H1 (cell line): ENCODE data around the gene INPP4B. TPM values are rescaled to one million over a fixed set of nuclear protein-coding genes. Genes with fewer than 3 reads are reported as not detected.

ENCODE experiments used
- CTCF ChIA-PET: fragments of 300-600 bp; sonication (Branson Sonifier 250); formaldehyde crosslinking; loops from one replicate; lab custom pipeline; 2021; ENCODE audit not compliant: partially characterized antibody; lab: Charles Lee
- POLR2A ChIA-PET: fragments of 300-600 bp; sonication (Branson Sonifier 250); formaldehyde crosslinking; loops from one replicate; lab custom pipeline; 2021; ENCODE audit warnings: inconsistent platforms; ENCODE audit not compliant: partially characterized antibody; lab: Charles Lee
- DNase-seq, 2 experiments: peaks; one replicate each; pipeline versions ENCODE4 v3.0.0 to v3.0.0-alpha.2; 2010 to 2022; ENCODE audit warnings: low spot score in 2 of 2, low read depth in 1 of 2, mixed read lengths in 1 of 2
- FAIRE-seq: peaks from 2 replicates; lab custom pipeline; 2011; peaks lifted over from hg19 to GRCh38; lab: Jason Lieb, UNC
- H2AFZ ChIP-seq: 2 replicates; pipeline ENCODE4 v1.8.1; 2012; ENCODE audit warnings: low read length, inconsistent platforms
- H2AK5ac ChIP-seq: 2 replicates; pipeline ENCODE4 v1.6.1; 2013; ENCODE audit warnings: low read depth, low read length
- H2BK120ac ChIP-seq: replicated peaks from 2 replicates; pipeline ENCODE3; 2013; ENCODE audit warnings: low read depth, low read length, inconsistent platforms
- H2BK12ac ChIP-seq: 2 replicates; pipeline ENCODE4 v1.6.1; 2013; ENCODE audit warnings: low read depth, low read length
- H2BK15ac ChIP-seq: 2 replicates; pipeline ENCODE4 v1.6.1; 2013; ENCODE audit warnings: low read length
- H2BK20ac ChIP-seq: 2 replicates; pipeline ENCODE4 v1.6.1; 2013; ENCODE audit warnings: low read length
- H2BK5ac ChIP-seq: 2 replicates; pipeline ENCODE4 v1.6.1; 2013; ENCODE audit warnings: low read depth, low read length
- H3K14ac ChIP-seq: 2 replicates; pipeline ENCODE4 v1.6.1; 2013; ENCODE audit warnings: inconsistent platforms; ENCODE audit not compliant: insufficient read length
- H3K18ac ChIP-seq: 2 replicates; pipeline ENCODE4 v1.6.1; 2013; ENCODE audit warnings: low read length; ENCODE audit errors: extremely low read depth
- H3K23ac ChIP-seq: 2 replicates; pipeline ENCODE4 v1.6.1; 2013; ENCODE audit warnings: inconsistent platforms; ENCODE audit not compliant: insufficient read length
- H3K23me2 ChIP-seq: 2 replicates; pipeline ENCODE4 v1.6.1; 2013; ENCODE audit warnings: low read depth, low read length
- H3K27ac ChIP-seq: 2 replicates; pipeline ENCODE4 v1.6.1; 2011; ENCODE audit warnings: low read depth, low read length, inconsistent platforms
- H3K27me3 ChIP-seq, 4 experiments: replicated peaks in 1 of 4; 1 replicate in 1 of 4; 2 replicates in 3 of 4; pipeline versions ENCODE4 v1.6.1 to v1.8.1; 2011 to 2013; ENCODE audit warnings: low read length in 3 of 4, mild to moderate bottlenecking in 3 of 4, inconsistent platforms in 2 of 4, mixed read lengths in 2 of 4, moderate library complexity in 1 of 4; ENCODE audit not compliant: control insufficient read depth in 3 of 4, insufficient read depth in 3 of 4; ENCODE audit errors: extremely low read depth in 1 of 4
- H3K36me3 ChIP-seq, 4 experiments: 2 replicates each; pipeline versions ENCODE4 v1.6.1 to v1.8.1; 2011 to 2013; ENCODE audit warnings: mild to moderate bottlenecking in 4 of 4, low read length in 3 of 4, moderate library complexity in 2 of 4, control low read depth in 1 of 4, inconsistent platforms in 1 of 4; ENCODE audit not compliant: insufficient read depth in 4 of 4, control insufficient read depth in 2 of 4
- H3K4ac ChIP-seq: replicated peaks from 2 replicates; pipeline ENCODE3; 2013; ENCODE audit warnings: low read length, low read depth, mixed read lengths, inconsistent platforms; ENCODE audit not compliant: insufficient read length
- H3K4me1 ChIP-seq, 4 experiments: replicated peaks in 1 of 4; 1 replicate in 1 of 4; 2 replicates in 3 of 4; pipeline versions ENCODE4 v1.6.1 to v1.8.1; 2011 to 2013; ENCODE audit warnings: low read length in 3 of 4, inconsistent platforms in 2 of 4, mixed read lengths in 1 of 4; ENCODE audit not compliant: insufficient read depth in 4 of 4, control insufficient read depth in 3 of 4
- H3K4me2 ChIP-seq, 2 experiments: 2 replicates each; pipeline versions ENCODE4 v1.6.1 to v1.8.1; 2011 to 2013; ENCODE audit warnings: low read depth in 2 of 2, low read length in 2 of 2, control low read depth in 1 of 2, inconsistent platforms in 1 of 2, mild to moderate bottlenecking in 1 of 2; ENCODE audit not compliant: insufficient read depth in 1 of 2
- H3K4me3 ChIP-seq, 4 experiments: fragments of 200-600, 300-600 bp in 1 of 4; sonication (generic), shearing (Covaris generic), sonication (Bioruptor Twin) in 1 of 4; 2 replicates each; pipeline versions ENCODE4 v1.5.1 to v1.8.1; 2011 to 2016; ENCODE audit warnings: low read length in 4 of 4, low read depth in 3 of 4, control low read depth in 2 of 4, inconsistent platforms in 2 of 4, mild to moderate bottlenecking in 2 of 4, mixed read lengths in 1 of 4, moderate library complexity in 1 of 4; ENCODE audit not compliant: insufficient read depth in 2 of 4; ENCODE audit errors: extremely low read depth in 1 of 4
- H3K56ac ChIP-seq: replicated peaks from 2 replicates; pipeline ENCODE3; 2013; ENCODE audit warnings: low read depth, mild to moderate bottlenecking, mixed read lengths, low read length, inconsistent platforms; ENCODE audit not compliant: insufficient read length
- H3K79me1 ChIP-seq: 2 replicates; pipeline ENCODE4 v1.6.1; 2013; ENCODE audit warnings: low read depth, low read length, control low read depth
- H3K79me2 ChIP-seq, 2 experiments: 2 replicates each; pipeline versions ENCODE4 v1.6.1 to v1.8.1; 2012 to 2013; ENCODE audit warnings: low read length in 2 of 2, mild to moderate bottlenecking in 2 of 2, inconsistent platforms in 1 of 2; ENCODE audit not compliant: insufficient read depth in 2 of 2, control insufficient read depth in 1 of 2
- H3K9ac ChIP-seq, 4 experiments: replicated peaks in 1 of 4; 1 replicate in 1 of 4; 2 replicates in 3 of 4; pipeline versions ENCODE4 v1.6.1 to v1.8.1; 2011 to 2013; ENCODE audit warnings: low read depth in 3 of 4, low read length in 3 of 4, control low read depth in 2 of 4, mild to moderate bottlenecking in 2 of 4, moderate library complexity in 2 of 4, inconsistent platforms in 1 of 4; ENCODE audit errors: extremely low read depth in 1 of 4
- H3K9me3 ChIP-seq, 2 experiments: 2 replicates each; pipeline versions ENCODE4 v1.6.1 to v1.8.1; 2012 to 2013; ENCODE audit warnings: mild to moderate bottlenecking in 2 of 2, moderate library complexity in 2 of 2, control low read depth in 1 of 2, inconsistent platforms in 1 of 2, low read depth in 1 of 2, low read length in 1 of 2, mixed read lengths in 1 of 2; ENCODE audit not compliant: insufficient read depth in 2 of 2
- H4K20me1 ChIP-seq, 2 experiments: replicated peaks in 1 of 2; 2 replicates each; pipeline versions ENCODE3 to v1.8.1; 2011 to 2013; ENCODE audit warnings: inconsistent platforms in 2 of 2, low read length in 2 of 2, mild to moderate bottlenecking in 1 of 2; ENCODE audit not compliant: insufficient read depth in 2 of 2, control insufficient read depth in 1 of 2
- H4K5ac ChIP-seq: 2 replicates; pipeline ENCODE4 v1.6.1; 2013; ENCODE audit warnings: low read length, low read depth, mixed read lengths, inconsistent platforms; ENCODE audit not compliant: insufficient read length
- H4K8ac ChIP-seq: 2 replicates; pipeline ENCODE4 v1.8.0; 2013; ENCODE audit warnings: mild to moderate bottlenecking, moderate library complexity, low read length, inconsistent platforms; ENCODE audit not compliant: insufficient read depth; ENCODE audit errors: extremely low read depth
- H4K91ac ChIP-seq: replicated peaks from 2 replicates; pipeline ENCODE3; 2013; ENCODE audit warnings: low read length, mixed read lengths, inconsistent platforms; ENCODE audit not compliant: insufficient read length
- CBX8 ChIP-seq: fragments of 300-800, 300-1000 bp; sonication (generic); IDR thresholded peaks from 2 replicates; pipeline ENCODE4 v1.7.1; 2016; ENCODE audit warnings: low read depth, low read length, borderline replicate concordance
- WGBS, 2 experiments: shearing (Covaris generic) in 1 of 2; methylation state at CpG; one replicate each; pipeline versions ENCODE4 v1.1.6 to v1.1.7; 2013 to 2015; ENCODE audit warnings: low lambda C conversion rate in 2 of 2, mixed read lengths in 2 of 2, inconsistent platforms in 1 of 2, low coverage in 1 of 2, missing lambda C conversion rate in 1 of 2; ENCODE audit not compliant: insufficient replicate concordance in 2 of 2, insufficient coverage in 1 of 2, insufficient read length in 1 of 2; ENCODE audit errors: extremely low coverage in 1 of 2, missing lambda C conversion rate in 1 of 2; 5-methylcytosine and 5-hydroxymethylcytosine counted together
- polyA plus RNA-seq, 7 experiments: library from polyadenylated mRNA; depleted of rRNA in 3 of 7; stranded (reverse) in 5 of 7; unstranded in 2 of 7; fragments of >200 nt in 5 of 7; fragments of 200-250 nt in 2 of 7; gene quantifications; 1 replicate in 5 of 7; 2 replicates in 1 of 7; 4 replicates in 1 of 7; pipeline versions ENCODE4 v1.2.1 to v1.2.3, GENCODE V29; 2011 to 2013; ENCODE audit warnings: missing spikeins in 2 of 7, mixed read lengths in 2 of 7
- total RNA-seq: library from RNA; stranded (reverse); fragmentation: NEBNext Ultra II Directional; extraction: Animal tissue kit (Norgen Biotek cat#: 25700); gene quantifications from 2 replicates; pipeline ENCODE4 v1.2.1, GENCODE V29; 2021
- TF ChIP-seq, protein P1 (sequence below), 3 experiments: IDR thresholded peaks; 1 replicate in 2 of 3; 2 replicates in 1 of 3; pipeline versions ENCODE4 v1.5.1 to v1.6.1; 2011; ENCODE audit warnings: low read length in 3 of 3, mild to moderate bottlenecking in 3 of 3, inconsistent platforms in 2 of 3, low read depth in 1 of 3, moderate library complexity in 1 of 3; ENCODE audit not compliant: insufficient read depth in 1 of 3; ENCODE audit errors: control extremely low read depth in 1 of 3

INPP4B gene
- total and polyA plus RNA-seq, 2 of the 8 experiments (the other 6 are each of a cell fraction or from before 2014, with no cell fraction given), result 0.11 to 0.54 TPM

DNA sequence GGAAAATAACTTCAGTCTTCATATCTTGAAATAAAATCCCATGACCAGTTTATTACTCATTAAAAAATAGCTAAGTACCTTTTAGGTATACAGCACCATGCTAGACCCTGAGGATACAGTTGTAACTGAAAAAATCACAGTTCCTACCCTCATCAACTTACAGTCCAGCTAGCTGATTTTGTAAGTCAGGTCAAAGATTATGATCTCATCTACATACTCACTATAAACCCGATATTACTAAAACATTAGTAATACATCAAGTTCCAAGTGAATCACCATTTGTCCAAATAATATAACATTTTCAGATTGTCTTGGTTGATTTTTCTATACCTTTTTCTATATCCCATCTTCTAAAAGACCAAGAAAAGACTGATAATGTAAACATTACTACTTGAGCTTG is 333.9 kb downstream of the INPP4B start:
- no peaks in the 10 kb centered on the region for H4K20me1 ChIP-seq
- H3K23ac ChIP-seq, result no peak overlapping the region
- no peaks in the 10 kb centered on the region for H3K79me2 ChIP-seq
- H3K9ac ChIP-seq, result no peak overlapping the region
- H3K36me3 ChIP-seq, result no peaks in the 10 kb centered on the region
- H3K27ac ChIP-seq, result no peak overlapping the region
- no peak overlapping the region for H3K18ac ChIP-seq
- H2BK20ac ChIP-seq, result no peak overlapping the region
- no peak overlapping the region for H3K4me3 ChIP-seq
- H2AFZ ChIP-seq, result no peak overlapping the region
- H3K27me3 ChIP-seq, result no peaks in the 10 kb centered on the region
- no peaks in the 10 kb centered on the region for H3K79me1 ChIP-seq
- H2BK120ac ChIP-seq, result no peak overlapping the region
- H2BK12ac ChIP-seq, result no peak overlapping the region
- DNase-seq, result no peak
- H3K4ac ChIP-seq, result no peak overlapping the region
- no peaks in the 10 kb centered on the region for H3K4me1 ChIP-seq
- no peak overlapping the region for H2BK5ac ChIP-seq
- TF ChIP-seq CBX8, result no peak
- TF ChIP-seq, protein P1, sequence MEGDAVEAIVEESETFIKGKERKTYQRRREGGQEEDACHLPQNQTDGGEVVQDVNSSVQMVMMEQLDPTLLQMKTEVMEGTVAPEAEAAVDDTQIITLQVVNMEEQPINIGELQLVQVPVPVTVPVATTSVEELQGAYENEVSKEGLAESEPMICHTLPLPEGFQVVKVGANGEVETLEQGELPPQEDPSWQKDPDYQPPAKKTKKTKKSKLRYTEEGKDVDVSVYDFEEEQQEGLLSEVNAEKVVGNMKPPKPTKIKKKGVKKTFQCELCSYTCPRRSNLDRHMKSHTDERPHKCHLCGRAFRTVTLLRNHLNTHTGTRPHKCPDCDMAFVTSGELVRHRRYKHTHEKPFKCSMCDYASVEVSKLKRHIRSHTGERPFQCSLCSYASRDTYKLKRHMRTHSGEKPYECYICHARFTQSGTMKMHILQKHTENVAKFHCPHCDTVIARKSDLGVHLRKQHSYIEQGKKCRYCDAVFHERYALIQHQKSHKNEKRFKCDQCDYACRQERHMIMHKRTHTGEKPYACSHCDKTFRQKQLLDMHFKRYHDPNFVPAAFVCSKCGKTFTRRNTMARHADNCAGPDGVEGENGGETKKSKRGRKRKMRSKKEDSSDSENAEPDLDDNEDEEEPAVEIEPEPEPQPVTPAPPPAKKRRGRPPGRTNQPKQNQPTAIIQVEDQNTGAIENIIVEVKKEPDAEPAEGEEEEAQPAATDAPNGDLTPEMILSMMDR (IDR thresholded peaks at IDR 0.05; ENCODE audit: control extremely low read depth in 1 of 3, insufficient read depth in 1 of 3, low read depth in 1 of 3, low read length in 3 of 3), result no peak
- TF ChIP-seq, all 59 proteins: peak for 0
- Histone ChIP-seq H3K23me2 (no peaks in the 10 kb centered on the region), H3K56ac (no peak overlapping the region), H3K9me3 (no peaks in the 10 kb centered on the region), H2BK15ac (no peak overlapping the region), H4K5ac (no peak overlapping the region), H2AK5ac (no peak overlapping the region), H3K4me2 (no peak overlapping the region), H4K8ac (no peak overlapping the region), H3K14ac (no peak overlapping the region), H4K91ac (no peak overlapping the region)
- POLR2A ChIA-PET, result no interaction called here
- FAIRE-seq, result no peak
- CTCF ChIA-PET, result no interaction called here
- 100% methylated on average over 1 of the region's 1 CpG; no CpG with 5 or more reads in 1 of the 2 experiments for WGBS, 2 experiments
